HG03432 (cell line): ENCODE data around the gene JARID2.

Source experiments
- ATAC-seq: cut with Tn5 transposase; IDR thresholded peaks from one replicate; pipeline ENCODE4 v1.9.1; 2021; ENCODE audit warnings: mild to moderate bottlenecking, moderate library complexity; ENCODE audit not compliant: unreplicated experiment

Gene JARID2

DNA sequence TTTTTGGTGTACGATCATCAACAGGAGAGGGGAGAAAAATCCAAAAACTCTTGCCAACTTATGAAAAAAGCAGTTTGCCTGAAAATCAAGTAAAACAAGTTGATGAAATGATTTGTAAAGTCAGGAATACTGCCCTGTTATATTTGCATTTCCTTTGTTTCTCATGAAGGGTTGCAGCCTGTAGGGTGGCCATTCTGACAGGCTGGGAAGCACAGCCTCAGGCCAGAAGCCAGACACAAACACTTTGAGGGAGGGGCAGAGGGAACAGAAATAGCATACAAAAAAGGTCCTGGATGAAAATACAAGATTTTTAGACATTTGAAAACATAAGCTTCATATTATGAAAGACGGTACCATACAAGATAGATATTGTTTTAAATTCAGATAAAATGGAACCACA, 307.2 kb downstream of the JARID2 start:
- no peak for ATAC-seq

DNA sequence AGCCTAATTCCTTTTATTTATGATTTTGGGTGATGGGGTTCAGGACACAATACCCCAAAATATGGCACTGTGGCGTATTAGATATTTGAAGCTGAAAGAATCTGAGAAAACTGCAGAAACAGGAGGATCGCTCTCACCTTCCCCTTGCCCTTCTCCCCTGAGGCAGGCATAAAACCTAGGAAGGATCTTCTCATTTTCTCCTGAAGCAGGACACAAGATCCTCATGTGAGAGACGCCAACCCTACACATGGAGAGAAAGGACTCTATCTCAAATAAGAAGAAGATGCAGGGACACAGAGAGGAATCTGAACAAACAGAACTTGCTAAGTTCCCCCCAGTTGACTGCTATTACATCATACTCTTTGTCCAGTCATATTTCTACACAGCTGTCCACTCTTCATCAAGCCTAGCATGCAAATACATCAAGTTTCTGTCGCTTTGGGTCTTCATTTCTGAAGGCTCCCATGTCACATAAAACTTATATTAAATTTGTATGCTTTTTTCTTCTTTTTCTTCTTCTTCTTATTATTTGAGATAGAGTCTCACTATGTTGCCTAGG, 307.9 kb downstream of the JARID2 start:
- no peak for ATAC-seq

DNA sequence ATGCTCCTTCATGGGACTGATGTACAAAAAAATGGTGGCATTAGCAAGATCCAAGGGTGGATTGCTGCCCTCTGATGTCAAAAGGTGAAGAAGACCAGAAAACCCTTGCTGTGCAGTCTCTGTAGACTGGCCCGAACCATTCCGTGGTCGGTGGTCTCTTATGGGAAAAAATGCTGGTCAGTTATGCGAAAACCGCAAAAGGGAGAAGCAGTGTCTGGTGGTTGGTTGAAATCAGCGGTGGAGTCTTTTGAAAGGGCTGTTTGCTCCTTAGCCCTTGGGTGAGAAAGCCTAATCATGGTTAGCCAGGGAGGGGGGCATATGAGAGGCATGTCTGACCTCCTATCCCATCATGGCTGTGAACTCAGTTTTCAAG, 308.8 kb downstream of the JARID2 start:
- no peak for ATAC-seq

DNA sequence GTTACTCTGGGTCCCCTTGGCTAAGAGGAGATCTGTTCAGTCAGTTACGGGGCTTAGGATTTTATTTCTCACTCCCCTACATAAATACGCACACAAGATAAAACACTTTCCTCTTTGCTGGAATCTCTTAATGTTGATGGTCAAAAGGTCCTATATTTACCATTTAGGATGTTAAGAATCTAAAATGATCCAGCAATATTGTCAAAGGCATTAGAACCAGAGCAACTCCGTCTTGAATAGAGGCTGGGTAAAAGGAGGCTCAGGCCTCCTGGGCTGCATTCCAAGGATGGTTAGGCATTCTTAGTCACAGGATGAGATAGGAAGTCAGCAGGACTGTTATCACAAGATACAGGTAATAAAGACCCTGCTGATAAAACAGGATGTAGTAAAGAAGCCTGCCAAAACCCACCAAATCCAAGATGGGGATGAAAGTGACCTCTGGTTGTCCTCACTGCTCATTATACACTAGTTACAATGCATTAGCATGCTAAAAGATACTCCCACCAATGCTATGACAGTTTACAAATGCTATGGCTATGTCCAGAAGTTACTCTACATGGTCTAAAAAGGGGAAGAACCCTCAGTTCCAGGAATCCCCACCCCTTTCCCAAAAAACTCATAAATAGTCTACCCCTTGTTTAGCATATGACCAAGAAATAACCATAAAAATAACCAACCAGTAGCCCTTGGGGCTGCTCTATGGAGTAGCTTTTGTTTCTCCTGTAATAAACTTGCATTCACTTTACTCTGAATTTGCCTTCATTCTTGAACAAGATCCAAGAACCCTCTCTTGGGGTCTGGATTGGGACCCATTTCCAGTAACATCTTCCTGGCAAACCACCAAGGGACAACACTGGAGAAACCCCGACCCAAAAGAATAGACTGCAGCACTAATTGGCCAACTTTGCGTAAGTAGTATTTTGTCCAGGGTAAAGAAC, 309.5 kb downstream of the JARID2 start:
- ATAC-seq, result no peak

DNA sequence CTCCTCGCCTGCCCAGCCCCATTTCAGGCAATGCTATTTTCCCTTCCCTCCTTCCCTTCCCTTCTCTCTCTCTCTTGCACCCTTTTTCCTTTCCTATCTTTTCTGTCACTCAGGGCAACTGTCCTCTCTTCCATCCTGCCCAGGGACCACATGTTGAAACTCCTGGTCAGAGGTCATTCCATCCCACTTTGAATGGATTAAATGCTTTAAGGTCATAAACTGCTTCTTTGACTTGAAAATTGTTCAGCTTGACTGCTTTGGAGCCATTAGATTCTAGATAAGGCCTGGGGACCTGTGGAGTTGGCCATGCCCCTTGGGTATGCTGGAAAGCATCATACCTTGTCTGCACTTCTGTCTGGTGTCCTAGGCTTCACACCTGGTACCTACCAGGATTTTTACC, 310.8 kb downstream of the JARID2 start:
- ATAC-seq, result no peak

DNA sequence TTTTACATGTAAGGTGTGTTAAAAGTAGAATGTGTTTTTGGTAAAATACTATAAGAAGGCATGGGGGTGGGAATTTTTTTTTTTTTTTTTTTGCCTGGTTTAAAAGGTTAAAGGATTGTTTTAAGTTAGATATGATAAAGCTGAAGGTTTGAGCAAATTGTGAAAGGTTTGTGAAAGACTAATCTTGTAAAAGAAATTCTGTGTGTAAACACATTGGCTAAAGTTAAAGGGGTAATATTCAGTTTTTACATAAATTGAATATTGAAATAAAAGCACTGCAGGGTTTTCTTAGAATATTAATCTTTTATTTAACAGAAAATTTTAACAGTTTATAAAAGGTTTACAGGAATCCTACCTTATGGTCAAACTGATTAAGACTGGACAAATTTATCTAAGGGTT, 311.3 kb downstream of the JARID2 start:
- no peak for ATAC-seq

DNA sequence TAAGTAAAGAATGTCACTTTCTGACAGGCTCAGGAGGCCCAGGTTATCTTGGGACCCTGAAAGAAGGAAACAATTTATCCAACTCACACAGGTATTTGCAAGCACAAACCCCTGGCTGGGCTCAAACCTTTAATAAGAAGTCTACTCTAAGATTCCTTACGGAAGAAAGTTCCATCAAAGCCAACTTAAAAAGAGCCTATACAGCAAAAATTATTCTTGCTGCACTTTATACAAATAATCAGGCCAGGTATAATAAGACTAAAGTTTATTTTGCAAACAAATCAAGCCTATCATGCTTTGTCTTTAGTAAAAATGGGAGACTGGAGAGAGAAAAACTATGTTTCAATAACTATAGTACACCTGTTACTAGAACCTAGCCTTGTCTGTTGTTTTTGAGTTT, 314.8 kb downstream of the JARID2 start:
- ATAC-seq, result no peak

DNA sequence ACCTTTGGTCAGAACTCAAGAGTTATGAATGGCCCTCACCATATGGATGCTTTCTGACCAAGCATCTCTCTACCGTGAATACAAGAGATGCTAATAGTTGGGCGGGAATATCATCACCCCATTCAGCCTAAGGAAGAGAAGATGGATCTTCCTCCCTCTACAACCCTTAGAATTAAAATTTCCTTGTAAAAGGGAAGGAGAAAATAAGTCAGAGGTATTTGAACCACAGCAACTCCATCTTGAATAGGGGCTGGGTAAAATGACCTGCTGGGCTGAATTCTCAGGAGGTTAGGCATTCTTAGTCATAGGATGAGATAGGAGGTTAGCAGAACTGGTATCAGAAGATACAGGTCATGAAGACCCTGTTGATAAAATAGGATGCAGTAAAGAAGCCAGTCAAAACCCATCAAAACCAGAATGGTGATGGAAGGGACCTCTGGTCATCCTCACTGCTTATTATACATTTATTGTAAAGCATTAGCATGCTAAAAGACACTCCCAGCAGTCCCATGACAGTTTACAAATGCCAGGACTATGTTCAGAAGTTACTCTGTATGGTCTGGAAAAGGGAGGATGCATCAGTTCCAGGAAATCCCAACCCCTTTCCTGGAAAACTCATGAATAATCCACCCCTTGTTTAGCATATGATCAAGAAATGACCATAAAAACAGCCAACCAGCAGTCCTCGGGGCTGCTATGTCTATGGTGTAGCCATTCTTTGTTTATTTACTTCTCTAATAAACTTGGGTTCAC, 315.8 kb downstream of the JARID2 start:
- no peak for ATAC-seq

DNA sequence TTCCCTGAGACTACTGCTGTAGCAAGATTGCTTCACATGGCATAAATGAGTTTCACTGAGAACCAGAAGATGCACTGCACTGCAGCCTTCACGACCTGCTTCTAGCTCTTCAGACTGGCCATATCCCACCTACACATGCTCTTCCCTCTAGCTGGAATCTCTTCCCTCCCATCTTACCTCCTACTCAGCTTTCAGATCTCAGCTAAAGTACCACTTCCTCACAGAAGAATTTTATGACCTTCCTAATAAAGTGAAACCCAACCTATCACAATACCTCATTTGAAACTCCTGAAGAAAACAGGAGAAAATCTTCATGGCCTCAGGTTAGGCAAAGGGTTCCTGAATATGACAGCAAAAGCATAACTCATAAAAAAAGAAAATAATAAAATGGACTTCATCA, 317.1 kb downstream of the JARID2 start:
- ATAC-seq, result no peak

DNA sequence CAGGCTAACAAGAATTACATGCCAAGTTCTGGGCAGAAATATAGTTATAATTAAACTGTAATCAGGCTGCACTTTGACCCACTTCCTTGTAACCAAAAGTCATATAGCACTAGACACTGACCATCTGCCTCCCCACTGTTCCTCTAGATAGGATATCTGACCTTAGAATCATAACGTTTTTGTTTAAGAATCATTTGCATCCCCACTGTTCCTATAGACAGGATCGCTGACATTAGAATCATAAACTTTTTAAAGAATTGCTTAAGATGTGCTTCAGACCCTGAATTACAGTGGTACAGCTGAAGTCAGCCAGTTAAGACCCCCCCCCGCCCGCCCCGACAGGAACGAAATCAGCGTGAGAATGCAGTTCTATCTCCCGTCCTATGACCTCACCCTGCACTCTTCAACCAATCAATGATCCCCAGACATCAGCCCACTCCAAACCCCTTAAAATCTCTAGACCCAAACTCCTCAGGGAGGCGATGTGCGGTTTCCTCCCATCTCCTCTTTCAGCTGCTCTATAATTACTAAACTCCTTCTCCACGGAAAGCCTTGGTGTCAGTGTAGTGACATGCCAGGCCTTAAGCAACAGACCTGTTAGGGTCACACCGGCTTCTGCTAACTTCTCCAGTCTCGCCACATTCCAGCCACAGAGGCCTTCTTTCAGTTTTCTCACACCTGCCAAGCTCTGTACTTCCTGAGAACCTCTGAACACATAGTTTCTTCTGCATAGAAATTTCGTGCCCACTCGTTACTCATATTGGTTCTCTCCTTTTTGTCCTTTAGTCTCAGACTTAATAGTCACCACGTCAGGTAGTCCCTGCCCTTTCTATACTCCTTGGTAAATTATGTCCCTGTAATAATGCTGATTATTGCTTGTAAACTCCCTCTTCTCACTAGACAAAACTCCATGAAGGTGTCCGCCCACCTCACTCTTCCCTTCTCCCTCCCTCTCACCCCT, 323.4 kb downstream of the JARID2 start:
- no peak for ATAC-seq

DNA sequence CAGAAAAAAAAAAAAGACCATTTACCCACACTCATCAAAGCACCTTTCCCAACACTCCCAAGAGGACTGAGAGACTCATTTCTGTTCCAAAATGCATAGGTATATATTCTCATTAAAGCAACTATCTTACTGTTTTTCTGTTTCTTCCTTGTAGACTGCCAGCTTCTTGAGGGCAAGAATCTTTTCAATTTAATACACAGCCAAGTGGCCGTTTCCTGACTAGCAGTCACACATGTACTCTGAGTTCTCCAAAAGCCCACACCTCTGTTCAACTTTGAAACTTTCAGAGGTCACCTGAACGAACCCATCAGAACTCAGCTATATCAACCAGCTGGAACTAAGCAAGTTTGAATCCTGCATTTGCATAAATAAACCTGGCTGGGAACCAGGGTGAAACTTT, 324.3 kb downstream of the JARID2 start:
- ATAC-seq, result no peak
